IMR-90 (cell line): ENCODE results near the gene TANGO2. TPM values are rescaled to one million over a fixed set of nuclear protein-coding genes. Genes with fewer than 3 reads are reported as not detected.

Source experiments
- ATAC-seq: fragments of 200-7000 bp; cut with Tn5 transposase; 2 replicates; pipeline ENCODE4 v1.9.1; 2020; ENCODE audit warnings: low read depth, mild to moderate bottlenecking, moderate library complexity
- BruUV-seq: library from RNA; stranded (reverse); fragments of 400-500 nt; replicated peaks from 2 replicates; lab custom pipeline; 2021; lab: Mats Ljungman, UMichigan
- CTCF ChIA-PET: fragments of 300-600 bp; formaldehyde crosslinking; extraction: SDS; loops from one replicate; lab custom pipeline; 2021; ENCODE audit warnings: antibody characterized with exemption; lab: Yijun Ruan, JAX
- POLR2A ChIA-PET: fragments of 300-600 bp; sonication (Branson Sonifier 250); formaldehyde crosslinking; loops from one replicate; lab custom pipeline; 2022; ENCODE audit warnings: antibody characterized with exemption; ENCODE audit not compliant: unreplicated experiment; lab: Charles Lee
- DNase-seq: peaks from one replicate; pipeline ENCODE4 v3.0.0; 2013
- H2AFZ ChIP-seq: replicated peaks from 2 replicates; pipeline ENCODE3; 2013; ENCODE audit warnings: low read length, mild to moderate bottlenecking; ENCODE audit not compliant: poor library complexity
- H2AK5ac ChIP-seq: 2 replicates; pipeline ENCODE4 v1.6.1; 2013; ENCODE audit warnings: low read depth, low read length, inconsistent platforms
- H2AK9ac ChIP-seq: replicated peaks from 2 replicates; pipeline ENCODE3; 2013; ENCODE audit warnings: mild to moderate bottlenecking, low read depth, low read length, moderate library complexity; ENCODE audit not compliant: poor library complexity
- H2BK120ac ChIP-seq: 2 replicates; pipeline ENCODE4 v1.6.1; 2013; ENCODE audit warnings: low read depth, low read length, inconsistent platforms
- H2BK15ac ChIP-seq: 3 replicates; pipeline ENCODE4 v1.6.1; 2013; ENCODE audit warnings: low read depth, low read length, inconsistent platforms
- H2BK20ac ChIP-seq: 2 replicates; pipeline ENCODE4 v1.6.1; 2013; ENCODE audit warnings: low read depth, mild to moderate bottlenecking, inconsistent platforms, low read length, moderate library complexity
- H2BK5ac ChIP-seq: 2 replicates; pipeline ENCODE4 v1.6.1; 2013; ENCODE audit warnings: mild to moderate bottlenecking, low read depth, low read length, inconsistent platforms; ENCODE audit not compliant: poor library complexity, severe bottlenecking
- H3K14ac ChIP-seq: replicated peaks from 2 replicates; pipeline ENCODE4 v1.6.1; 2013; ENCODE audit warnings: low read depth, low read length, inconsistent platforms
- H3K18ac ChIP-seq: 2 replicates; pipeline ENCODE4 v1.6.1; 2013; ENCODE audit warnings: low read depth, low read length, control low read depth
- H3K23ac ChIP-seq: 2 replicates; pipeline ENCODE4 v1.6.1; 2013; ENCODE audit warnings: low read depth, low read length, inconsistent platforms
- H3K27ac ChIP-seq: 2 replicates; pipeline ENCODE4 v1.5.1; 2013; ENCODE audit warnings: mild to moderate bottlenecking, control low read depth, low read length; ENCODE audit not compliant: insufficient read depth
- H3K27me3 ChIP-seq: 2 replicates; pipeline ENCODE4 v1.6.1; 2013; ENCODE audit warnings: low read length; ENCODE audit not compliant: control insufficient read depth, insufficient read depth
- H3K36me3 ChIP-seq: 2 replicates; pipeline ENCODE4 v1.6.1; 2013; ENCODE audit warnings: low read length, mixed read lengths; ENCODE audit not compliant: control insufficient read depth, insufficient read depth
- H3K4ac ChIP-seq: 2 replicates; pipeline ENCODE4 v1.6.1; 2013; ENCODE audit warnings: low read depth, low read length, inconsistent platforms
- H3K4me1 ChIP-seq: 2 replicates; pipeline ENCODE4 v1.6.1; 2013; ENCODE audit warnings: low read length, mixed read lengths; ENCODE audit not compliant: control insufficient read depth, insufficient read depth
- H3K4me2 ChIP-seq: 2 replicates; pipeline ENCODE4 v1.6.1; 2013; ENCODE audit warnings: low read depth, mild to moderate bottlenecking, control low read depth, low read length, moderate library complexity
- H3K4me3 ChIP-seq: 2 replicates; pipeline ENCODE4 v1.5.1; 2013; ENCODE audit warnings: low read depth, mild to moderate bottlenecking, control low read depth, low read length, moderate library complexity; ENCODE audit not compliant: insufficient read depth
- H3K56ac ChIP-seq: 2 replicates; pipeline ENCODE4 v1.6.1; 2013; ENCODE audit warnings: low read length, inconsistent platforms; ENCODE audit not compliant: insufficient read depth; ENCODE audit errors: extremely low read depth
- H3K79me1 ChIP-seq, 2 experiments: 2 replicates each; pipeline ENCODE4 v1.6.1; 2013; ENCODE audit warnings: low read length in 2 of 2, inconsistent platforms in 1 of 2, low read depth in 1 of 2
- H3K9ac ChIP-seq: 2 replicates; pipeline ENCODE4 v1.6.1; 2013; ENCODE audit warnings: low read depth, low read length, control low read depth
- H3K9me1 ChIP-seq: 2 replicates; pipeline ENCODE4 v1.6.1; 2013; ENCODE audit warnings: low read length, inconsistent platforms; ENCODE audit not compliant: insufficient read depth
- H3K9me3 ChIP-seq: 2 replicates; pipeline ENCODE4 v1.6.1; 2013; ENCODE audit warnings: low read length; ENCODE audit not compliant: control insufficient read depth, insufficient read depth
- H4K20me1 ChIP-seq: 2 replicates; pipeline ENCODE4 v1.6.1; 2013; ENCODE audit warnings: low read length, inconsistent platforms; ENCODE audit not compliant: insufficient read depth
- H4K5ac ChIP-seq: 2 replicates; pipeline ENCODE4 v1.6.1; 2013; ENCODE audit warnings: mild to moderate bottlenecking, low read depth, low read length, control low read depth
- H4K8ac ChIP-seq, 2 experiments: 2 replicates each; pipeline ENCODE4 v1.6.1; 2013; ENCODE audit warnings: low read depth in 2 of 2, low read length in 2 of 2, control low read depth in 1 of 2, inconsistent platforms in 1 of 2
- H4K91ac ChIP-seq: 2 replicates; pipeline ENCODE4 v1.6.1; 2013; ENCODE audit warnings: low read depth, low read length, inconsistent platforms; ENCODE audit not compliant: insufficient read depth
- BHLHE40 ChIP-seq: fragments of 150-350 bp; IDR thresholded peaks from 2 replicates; pipeline ENCODE4 v1.6.1; 2016; ENCODE audit warnings: mild to moderate bottlenecking, low read depth, low read length
- ELK1 ChIP-seq: fragments of 150-350 bp; IDR thresholded peaks from 2 replicates; pipeline ENCODE4 v1.6.1; 2016; ENCODE audit warnings: low read depth, mild to moderate bottlenecking, low read length, moderate library complexity, borderline replicate concordance
- MAFK ChIP-seq: IDR thresholded peaks from 2 replicates; pipeline ENCODE4 v1.6.1; 2012; ENCODE audit warnings: low read depth, low read length, improper control_type of control experiment
- MXI1 ChIP-seq: IDR thresholded peaks from 2 replicates; pipeline ENCODE4 v1.6.1; 2012; ENCODE audit warnings: low read depth, mild to moderate bottlenecking, low read length, moderate library complexity, borderline replicate concordance
- RAD21 ChIP-seq: IDR thresholded peaks from 2 replicates; pipeline ENCODE4 v1.6.1; 2012; ENCODE audit warnings: low read length, improper control_type of control experiment
- RCOR1 ChIP-seq: IDR thresholded peaks from 2 replicates; pipeline ENCODE4 v1.6.1; 2012; ENCODE audit warnings: mild to moderate bottlenecking, low read length, improper control_type of control experiment; ENCODE audit not compliant: insufficient replicate concordance
- RFX5 ChIP-seq: IDR thresholded peaks from 2 replicates; pipeline ENCODE4 v1.8.0; 2012; ENCODE audit warnings: low read depth, mild to moderate bottlenecking, low read length, moderate library complexity
- SMC3 ChIP-seq: fragments of 150-350 bp; IDR thresholded peaks from 2 replicates; pipeline ENCODE4 v1.6.1; 2016; ENCODE audit warnings: low read depth, mild to moderate bottlenecking, antibody characterized with exemption, low read length, moderate library complexity
- USF2 ChIP-seq: fragments of 150-350 bp; IDR thresholded peaks from 2 replicates; pipeline ENCODE4 v1.6.1; 2017; ENCODE audit warnings: mild to moderate bottlenecking, antibody characterized with exemption, low read length, low read depth
- WGBS, 2 experiments: methylation state at CpG; one replicate each; pipeline versions ENCODE4 v1.1.5 to v1.1.7; 2013; ENCODE audit warnings: missing lambda C conversion rate in 2 of 2; ENCODE audit not compliant: insufficient read length in 1 of 2; ENCODE audit errors: extremely low coverage in 2 of 2; 5-methylcytosine and 5-hydroxymethylcytosine counted together
- dilution Hi-C: fragments of 300-500 bp; cut with HindIII; formaldehyde crosslinking; loops from one replicate; pipeline ENCODE4 v1.14.3; 2018; ENCODE audit warnings: low sequenced_read_pairs; ENCODE audit not compliant: unreplicated experiment
- in situ Hi-C: fragments of 300-500 bp; cut with MboI; formaldehyde crosslinking; loops from 3 replicates; pipeline ENCODE4 v1.14.3; 2019; ENCODE audit warnings: low sequenced_read_pairs, inconsistent platforms, mixed read lengths
- intact Hi-C: fragments of 100-400 bp; cut with micrococcal nuclease; formaldehyde crosslinking; loops from 2 replicates; pipeline ENCODE4 v1.10.0; 2022
- polyA plus RNA-seq, 3 experiments: library from polyadenylated mRNA; depleted of rRNA; stranded (reverse); fragments of >200 nt; gene quantifications; 2 replicates each; pipeline ENCODE4 v1.2.3, GENCODE V29; 2012; ENCODE audit warnings: low replicate concordance in 1 of 3
- total RNA-seq: library from RNA; depleted of rRNA; stranded (reverse); fragments of >200 nt; gene quantifications from 2 replicates; pipeline ENCODE4 v1.2.3, GENCODE V29; 2012

The TANGO2 gene
- total and polyA plus RNA-seq, 2 of the 4 experiments (the other 2 are of a cell fraction) = 45.1 to 75.1 TPM

GRCh38 chr22:19988331-19988808 lies 32.5 kb upstream of the TANGO2 start:
- no peak overlapping the region for H2AK5ac ChIP-seq
- H3K9me3 ChIP-seq = no peaks in the 10 kb centered on the region
- no peak overlapping the region for H3K56ac ChIP-seq
- no peak overlapping the region for H3K23ac ChIP-seq
- WGBS, 2 experiments = 100% methylated on average over 1 of the region's 9 CpGs; no CpG with 5 or more reads in 1 of the 2 experiments
- H2BK120ac ChIP-seq = no peak overlapping the region
- DNase-seq (no peak), ATAC-seq (no peak)
- H3K9me1 ChIP-seq = peaks cover 17% of the 10 kb centered on the region
- H3K27me3 ChIP-seq = no peaks in the 10 kb centered on the region
- intact Hi-C loops (no loop called here), dilution Hi-C loops (no loop called here), in situ Hi-C loops (no loop called here)
- H2BK20ac ChIP-seq = no peak overlapping the region
- no TSS peak for BruUV-seq
- H3K4me3 ChIP-seq = no peak overlapping the region
- no peak overlapping the region for H4K8ac ChIP-seq
- H4K91ac ChIP-seq = no peak overlapping the region
- H2BK15ac ChIP-seq = no peak overlapping the region
- no peak overlapping the region for H3K9ac ChIP-seq
- ChIA-PET POLR2A (no interaction called here), CTCF (interaction anchor here (1.3 kb wide), 1 partner anchor 25 kb away, joined by 3 read pairs; no protein-coding TSS in a partner anchor)
- H3K79me1 ChIP-seq = peaks cover 4 to 29% of the 10 kb centered on the region in 2 experiments; a peak in 3 of 4 replicates
- no peak overlapping the region for H3K4ac ChIP-seq
- no peak overlapping the region for H2AK9ac ChIP-seq
- no peaks in the 10 kb centered on the region for H3K36me3 ChIP-seq
- H4K20me1 ChIP-seq = peaks cover 18% of the 10 kb centered on the region; the same call in 1 of the 2 replicates
- no peak overlapping the region for H3K4me2 ChIP-seq
- H2BK5ac ChIP-seq = no peak overlapping the region
- peaks cover 21% of the 10 kb centered on the region for H3K4me1 ChIP-seq
- no peak overlapping the region for H3K18ac ChIP-seq
- TF ChIP-seq USF2 (no peak), RFX5 (no peak), BHLHE40 (no peak), MAFK (no peak), RAD21 (no peak), ELK1 (no peak), MXI1 (no peak), SMC3 (no peak), RCOR1 (no peak)
- no peak overlapping the region for H4K5ac ChIP-seq
- H3K27ac ChIP-seq = no peak overlapping the region
- no peak overlapping the region for H2AFZ ChIP-seq
- H3K14ac ChIP-seq = no peak overlapping the region
